Neuronal stem cell (in vitro differentiated cells): ENCODE results near the gene LSM14B.

ENCODE experiments used
- DNase-seq: peaks from one replicate; pipeline ENCODE4 v3.0.0-alpha.2; 2013; ENCODE audit warnings: low spot score
- H2AFZ ChIP-seq: one replicate; pipeline ENCODE4 v1.6.1; 2013; ENCODE audit warnings: mild to moderate bottlenecking, low read length, inconsistent platforms
- H2AK5ac ChIP-seq: 2 replicates; pipeline ENCODE4 v1.6.1; 2013; ENCODE audit warnings: low read depth, mild to moderate bottlenecking, inconsistent platforms, low read length, moderate library complexity, mixed read lengths
- H2BK120ac ChIP-seq: 2 replicates; pipeline ENCODE4 v1.6.1; 2013; ENCODE audit warnings: low read depth, mild to moderate bottlenecking, inconsistent platforms, low read length, moderate library complexity, mixed read lengths
- H2BK12ac ChIP-seq: one replicate; pipeline ENCODE4 v1.6.1; 2013; ENCODE audit warnings: low read length, inconsistent platforms
- H2BK15ac ChIP-seq: 2 replicates; pipeline ENCODE4 v1.6.1; 2013; ENCODE audit warnings: mild to moderate bottlenecking, low read length, inconsistent platforms, mixed read lengths
- H2BK5ac ChIP-seq: one replicate; pipeline ENCODE4 v1.6.1; 2013; ENCODE audit warnings: inconsistent platforms, mild to moderate bottlenecking, low read length, moderate library complexity
- H3K14ac ChIP-seq: one replicate; pipeline ENCODE4 v1.6.1; 2013; ENCODE audit warnings: low read length, inconsistent platforms
- H3K18ac ChIP-seq: 2 replicates; pipeline ENCODE4 v1.6.1; 2013; ENCODE audit warnings: low read length, inconsistent platforms
- H3K23ac ChIP-seq: 2 replicates; pipeline ENCODE4 v1.6.1; 2013; ENCODE audit warnings: low read depth, mild to moderate bottlenecking, mixed read lengths, low read length, inconsistent platforms; ENCODE audit not compliant: poor library complexity
- H3K27ac ChIP-seq: replicated peaks from 3 replicates; pipeline ENCODE4 v1.5.1; 2013; ENCODE audit warnings: low read length, inconsistent platforms
- H3K27me3 ChIP-seq, 3 experiments: 2 replicates each; pipeline ENCODE4 v1.6.1; 2013; ENCODE audit warnings: low read length in 3 of 3, mild to moderate bottlenecking in 2 of 3, inconsistent platforms in 1 of 3, low read depth in 1 of 3, mixed read lengths in 1 of 3, moderate library complexity in 1 of 3; ENCODE audit not compliant: control insufficient read depth in 3 of 3, insufficient read depth in 3 of 3
- H3K36me3 ChIP-seq, 2 donors: replicated peaks in 1 of 2; 2 replicates each; pipeline ENCODE4 v1.6.1; 2013; ENCODE audit warnings: low read length in 2 of 2; ENCODE audit not compliant: control insufficient read depth in 2 of 2, insufficient read depth in 2 of 2
- H3K4ac ChIP-seq: 2 replicates; pipeline ENCODE4 v1.6.1; 2013; ENCODE audit warnings: inconsistent platforms, mild to moderate bottlenecking, low read length, moderate library complexity
- H3K4me1 ChIP-seq, 2 donors: 1 replicate in 1 of 2; 2 replicates in 1 of 2; pipeline ENCODE4 v1.6.1; 2013; ENCODE audit warnings: low read length in 2 of 2, low read depth in 1 of 2; ENCODE audit not compliant: control insufficient read depth in 2 of 2, insufficient read depth in 1 of 2
- H3K4me2 ChIP-seq: one replicate; pipeline ENCODE4 v1.6.1; 2013; ENCODE audit warnings: mild to moderate bottlenecking, low read length, inconsistent platforms; ENCODE audit not compliant: insufficient read depth, poor library complexity, severe bottlenecking
- H3K4me3 ChIP-seq, 2 donors: 2 replicates each; pipeline ENCODE4 v1.5.1; 2013; ENCODE audit warnings: low read length in 2 of 2, mild to moderate bottlenecking in 2 of 2, inconsistent platforms in 1 of 2, moderate library complexity in 1 of 2
- H3K79me1 ChIP-seq: one replicate; pipeline ENCODE4 v1.6.1; 2013; ENCODE audit warnings: low read depth, mild to moderate bottlenecking, inconsistent platforms, low read length, moderate library complexity
- H3K9ac ChIP-seq: one replicate; pipeline ENCODE4 v1.6.1; 2013; ENCODE audit warnings: mild to moderate bottlenecking, low read depth, low read length, inconsistent platforms; ENCODE audit not compliant: poor library complexity
- H3K9me3 ChIP-seq, 2 donors: replicated peaks in 1 of 2; 2 replicates each; pipeline versions ENCODE3 to v1.6.1; 2013; ENCODE audit warnings: low read length in 2 of 2, mild to moderate bottlenecking in 2 of 2, inconsistent platforms in 1 of 2, low read depth in 1 of 2, mixed read lengths in 1 of 2, moderate library complexity in 1 of 2; ENCODE audit not compliant: control insufficient read depth in 2 of 2, insufficient read depth in 1 of 2
- H4K8ac ChIP-seq: one replicate; pipeline ENCODE4 v1.6.1; 2013; ENCODE audit warnings: low read depth, mild to moderate bottlenecking, inconsistent platforms, low read length, moderate library complexity
- H4K91ac ChIP-seq: one replicate; pipeline ENCODE4 v1.6.1; 2013; ENCODE audit warnings: low read length, low read depth, mild to moderate bottlenecking, inconsistent platforms; ENCODE audit not compliant: poor library complexity
- WGBS, 2 donors: extraction: QIAGEN DNeasy Blood & Tissue Kit; methylation state at CpG; one replicate each; pipeline ENCODE4 v1.1.7; 2013; ENCODE audit warnings: missing lambda C conversion rate in 2 of 2, mixed read lengths in 1 of 2; ENCODE audit not compliant: insufficient read length in 2 of 2, insufficient replicate concordance in 1 of 2; ENCODE audit errors: extremely low coverage in 2 of 2; 5-methylcytosine and 5-hydroxymethylcytosine counted together

LSM14B gene

GRCh38 chr20:62156592-62157386 is 34.5 kb downstream of the LSM14B start:
- H3K27ac ChIP-seq = no peak overlapping the region
- H3K9ac ChIP-seq = peak overlapping the region; percentile 73
- H3K79me1 ChIP-seq = peaks cover 36% of the 10 kb centered on the region
- H2BK120ac ChIP-seq = no peak overlapping the region
- no peak overlapping the region for H3K4me2 ChIP-seq
- no peak overlapping the region for H4K91ac ChIP-seq
- no peak for DNase-seq
- no peak overlapping the region for H3K4ac ChIP-seq
- H3K4me1 ChIP-seq = peaks cover 4% of the 10 kb centered on the region in 2 donors
- WGBS, 2 donors = no CpG with 5 or more reads among the region's 24 CpGs
- H3K14ac ChIP-seq = peak overlapping the region; percentile 0
- H3K4me3 ChIP-seq = no peak overlapping the region
- peaks cover 2 to 5% of the 10 kb centered on the region in 2 donors for H3K9me3 ChIP-seq
- H3K36me3 ChIP-seq = peaks cover 27 to 80% of the 10 kb centered on the region in 2 donors
- H2AK5ac ChIP-seq = peak overlapping the region; percentile 6
- H4K8ac ChIP-seq = no peak overlapping the region
- peak overlapping the region; percentile 83 for H3K18ac ChIP-seq
- no peak overlapping the region for H2AFZ ChIP-seq
- H2BK5ac ChIP-seq = no peak overlapping the region
- H2BK12ac ChIP-seq = peak overlapping the region; percentile 60
- peak overlapping the region; percentile 35 for H3K23ac ChIP-seq
- H3K27me3 ChIP-seq = no peaks in the 10 kb centered on the region
- H2BK15ac ChIP-seq = no peak overlapping the region

DNA sequence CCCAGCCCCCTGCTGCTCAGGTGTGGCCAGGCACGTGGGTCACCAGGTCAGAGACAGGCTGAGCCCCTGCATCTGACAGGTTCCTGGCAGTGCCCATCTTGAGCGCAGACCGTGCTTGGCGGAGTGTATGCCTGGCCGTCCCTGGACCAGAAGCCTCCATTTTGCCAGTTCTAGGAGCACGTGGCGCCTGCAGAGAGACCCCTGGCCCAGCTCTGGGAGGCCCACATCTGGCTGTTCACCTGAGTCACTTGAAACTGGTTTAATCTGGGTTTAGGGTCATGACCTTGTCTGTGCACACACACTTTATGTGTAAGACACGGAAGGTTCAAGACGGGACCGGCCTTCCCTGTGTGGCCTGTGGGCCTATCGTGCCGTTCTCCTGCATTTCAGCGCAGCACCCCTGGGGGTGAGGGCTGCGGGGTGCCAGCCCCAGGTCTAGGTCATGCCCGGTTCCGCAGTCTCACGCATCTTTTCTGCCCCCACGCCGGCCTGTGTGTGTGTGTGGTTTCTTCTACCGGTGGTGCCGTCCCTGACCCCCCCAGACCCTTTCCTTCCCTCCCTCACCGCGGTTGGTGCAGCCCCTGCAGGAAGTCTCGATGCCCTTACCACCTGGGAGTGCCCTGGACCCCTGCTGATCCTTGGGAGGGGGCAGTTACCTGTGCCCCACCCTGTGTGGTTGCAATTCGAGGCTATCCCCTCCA is 35.3 kb downstream of the LSM14B start:
- no peak overlapping the region for H3K27ac ChIP-seq
- no CpG with 5 or more reads among the region's 25 CpGs for WGBS, 2 donors

GRCh38 chr20:62158088-62158400 is 35.8 kb downstream of the LSM14B start:
- WGBS, 2 donors = no CpG with 5 or more reads among the region's 12 CpGs
- H2AK5ac ChIP-seq = no peak overlapping the region
- peaks cover 4% of the 10 kb centered on the region in 2 donors for H3K4me1 ChIP-seq

More for the DNA sequence above, 35.3 kb downstream of the LSM14B start:
- no peak overlapping the region for H2BK120ac ChIP-seq
- peak overlapping the region; percentile 49 for H2BK5ac ChIP-seq
- H3K9ac ChIP-seq = peak overlapping the region; percentile 73
- H3K4me3 ChIP-seq = no peak overlapping the region
- no peaks in the 10 kb centered on the region for H3K27me3 ChIP-seq
- no peak overlapping the region for H2AFZ ChIP-seq
- no peak overlapping the region for H2BK15ac ChIP-seq
- DNase-seq = no peak
- peaks cover 30% of the 10 kb centered on the region for H3K79me1 ChIP-seq
- peaks cover 25 to 81% of the 10 kb centered on the region in 2 donors for H3K36me3 ChIP-seq
- H3K14ac ChIP-seq = no peak overlapping the region
- H4K91ac ChIP-seq = no peak overlapping the region
- peaks cover 2 to 5% of the 10 kb centered on the region in 2 donors for H3K9me3 ChIP-seq
- peak overlapping the region; percentile 6 for H2AK5ac ChIP-seq
- no peak overlapping the region for H3K4ac ChIP-seq
- no peak overlapping the region for H3K4me2 ChIP-seq
- peak overlapping the region; percentile 60 for H2BK12ac ChIP-seq
- H3K4me1 ChIP-seq = peaks cover 4% of the 10 kb centered on the region in 2 donors
- no peak overlapping the region for H4K8ac ChIP-seq
- peak overlapping the region; percentile 83 for H3K18ac ChIP-seq
- H3K23ac ChIP-seq = peak overlapping the region; percentile 94

GRCh38 chr20:62158541-62158940 is 36.3 kb downstream of the LSM14B start:
- Histone ChIP-seq H3K79me1 (peaks cover 30% of the 10 kb centered on the region), H2AK5ac (no peak overlapping the region), H3K14ac (no peak overlapping the region), H2AFZ (no peak overlapping the region), H3K4me2 (no peak overlapping the region), H3K4ac (no peak overlapping the region), H3K4me1 (peaks cover 4% of the 10 kb centered on the region in 2 donors), H3K27ac (no peak overlapping the region), H3K9me3 (no peaks in the 10 kb centered on the region), H2BK120ac (no peak overlapping the region), H2BK15ac (no peak overlapping the region), H2BK5ac (no peak overlapping the region), H3K9ac (no peak overlapping the region), H3K27me3 (no peaks in the 10 kb centered on the region), H3K18ac (no peak overlapping the region), H3K23ac (no peak overlapping the region), H2BK12ac (no peak overlapping the region), H3K36me3 (peaks cover 30 to 81% of the 10 kb centered on the region in 2 donors), H3K4me3 (no peak overlapping the region), H4K8ac (no peak overlapping the region), H4K91ac (no peak overlapping the region)
- WGBS, 2 donors = no CpG with 5 or more reads among the region's 22 CpGs
- no peak for DNase-seq

More at GRCh38 chr20:62158088-62158400, 35.8 kb downstream of the LSM14B start:
- Histone ChIP-seq H2BK5ac (peak overlapping the region; percentile 49), H2AFZ (no peak overlapping the region), H2BK12ac (no peak overlapping the region), H2BK120ac (no peak overlapping the region), H3K9me3 (peaks cover 0 to 5% of the 10 kb centered on the region in 2 donors), H3K27ac (no peak overlapping the region), H3K4me2 (no peak overlapping the region), H3K23ac (peak overlapping the region; percentile 94), H3K18ac (no peak overlapping the region), H3K79me1 (peaks cover 30% of the 10 kb centered on the region), H3K14ac (no peak overlapping the region), H4K91ac (no peak overlapping the region), H4K8ac (no peak overlapping the region), H3K4ac (no peak overlapping the region), H3K9ac (no peak overlapping the region), H2BK15ac (no peak overlapping the region), H3K36me3 (peaks cover 29 to 81% of the 10 kb centered on the region in 2 donors), H3K27me3 (no peaks in the 10 kb centered on the region), H3K4me3 (no peak overlapping the region)
- no peak for DNase-seq
